Nephron progenitor cell (in vitro differentiated cells): Measurements from ENCODE around the gene WLS.

Experiments
- DNase-seq: peaks from one replicate; pipeline ENCODE4 v3.0.0; 2021
- H3K27ac Mint-ChIP-seq: 2 replicates; pipeline ENCODE4 v1.8.0; 2021; ENCODE audit warnings: mild to moderate bottlenecking, moderate library complexity, mixed read lengths
- H3K27me3 Mint-ChIP-seq: 2 replicates; pipeline ENCODE4 v1.8.0; 2021; ENCODE audit warnings: mild to moderate bottlenecking, low read depth, mixed read lengths; ENCODE audit not compliant: poor library complexity
- H3K36me3 Mint-ChIP-seq: 2 replicates; pipeline ENCODE4 v1.8.0; 2021; ENCODE audit warnings: low read depth, mixed read lengths
- H3K4me1 Mint-ChIP-seq: 2 replicates; pipeline ENCODE4 v1.8.0; 2021; ENCODE audit warnings: mixed read lengths
- H3K4me3 Mint-ChIP-seq: 2 replicates; pipeline ENCODE4 v1.8.0; 2021; ENCODE audit warnings: mild to moderate bottlenecking, moderate library complexity, mixed read lengths
- H3K9me3 Mint-ChIP-seq: 2 replicates; pipeline ENCODE4 v1.8.0; 2021; ENCODE audit warnings: mild to moderate bottlenecking, moderate library complexity, mixed read lengths
- TF ChIP-seq, protein P1 (sequence below): fragments of 200-600 bp; sonication (generic); IDR thresholded peaks from 2 replicates; pipeline ENCODE4 v1.5.0; 2021; ENCODE audit warnings: antibody characterized with exemption

WLS gene

DNA sequence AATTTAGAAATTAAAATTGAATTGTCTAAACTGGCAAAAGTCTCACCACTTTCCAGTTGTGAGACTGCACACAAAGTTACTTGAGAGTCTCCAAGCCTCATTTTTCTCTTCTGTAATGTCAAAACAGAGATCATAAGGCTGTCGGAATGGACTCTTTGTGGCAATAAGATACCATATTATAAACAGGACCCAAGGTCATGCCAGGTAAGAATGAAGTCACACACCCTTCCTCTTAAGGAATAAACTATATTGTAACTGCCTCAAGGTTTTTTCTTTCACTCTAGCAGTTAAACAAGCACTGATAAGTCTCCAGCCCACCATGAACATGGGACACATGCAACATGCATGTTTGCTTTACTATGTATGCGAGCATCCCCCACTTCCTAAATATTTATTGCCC, 131.8 kb downstream of the WLS start:
- Mint-ChIP-seq H3K27me3 (no peaks in the 10 kb centered on the region), H3K4me3 (no peak overlapping the region), H3K9me3 (no peaks in the 10 kb centered on the region), H3K4me1 (no peaks in the 10 kb centered on the region), H3K36me3 (peaks cover 15% of the 10 kb centered on the region), H3K27ac (no peak overlapping the region)
- DNase-seq = no peak
- TF ChIP-seq, protein P1, sequence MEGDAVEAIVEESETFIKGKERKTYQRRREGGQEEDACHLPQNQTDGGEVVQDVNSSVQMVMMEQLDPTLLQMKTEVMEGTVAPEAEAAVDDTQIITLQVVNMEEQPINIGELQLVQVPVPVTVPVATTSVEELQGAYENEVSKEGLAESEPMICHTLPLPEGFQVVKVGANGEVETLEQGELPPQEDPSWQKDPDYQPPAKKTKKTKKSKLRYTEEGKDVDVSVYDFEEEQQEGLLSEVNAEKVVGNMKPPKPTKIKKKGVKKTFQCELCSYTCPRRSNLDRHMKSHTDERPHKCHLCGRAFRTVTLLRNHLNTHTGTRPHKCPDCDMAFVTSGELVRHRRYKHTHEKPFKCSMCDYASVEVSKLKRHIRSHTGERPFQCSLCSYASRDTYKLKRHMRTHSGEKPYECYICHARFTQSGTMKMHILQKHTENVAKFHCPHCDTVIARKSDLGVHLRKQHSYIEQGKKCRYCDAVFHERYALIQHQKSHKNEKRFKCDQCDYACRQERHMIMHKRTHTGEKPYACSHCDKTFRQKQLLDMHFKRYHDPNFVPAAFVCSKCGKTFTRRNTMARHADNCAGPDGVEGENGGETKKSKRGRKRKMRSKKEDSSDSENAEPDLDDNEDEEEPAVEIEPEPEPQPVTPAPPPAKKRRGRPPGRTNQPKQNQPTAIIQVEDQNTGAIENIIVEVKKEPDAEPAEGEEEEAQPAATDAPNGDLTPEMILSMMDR = no peak

DNA sequence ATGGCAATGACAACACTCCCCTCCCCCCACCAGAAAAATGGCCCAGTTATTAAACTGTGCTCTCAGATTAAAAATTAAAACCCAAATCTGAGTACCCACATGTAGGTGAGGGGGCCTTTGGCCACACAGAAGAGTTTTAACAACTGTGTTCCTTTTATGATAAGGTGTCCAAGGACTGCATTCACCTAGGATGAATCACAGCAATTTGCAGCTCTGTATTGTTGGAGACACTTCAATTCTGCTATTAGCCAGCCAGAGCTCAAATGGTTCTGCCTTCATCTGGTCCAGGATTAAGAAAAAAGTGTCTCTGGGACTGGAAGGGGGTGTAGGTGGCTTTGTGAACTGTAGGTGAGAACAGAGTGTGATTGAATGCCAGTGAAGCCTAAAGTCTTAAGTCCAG, 138.6 kb downstream of the WLS start:
- no peak overlapping the region for H3K27ac Mint-ChIP-seq

GRCh38 chr1:68087184-68087583, 145.1 kb downstream of the WLS start:
- no peak for DNase-seq
- Mint-ChIP-seq H3K9me3 (peaks cover 31% of the 10 kb centered on the region), H3K27ac (no peak overlapping the region), H3K27me3 (no peaks in the 10 kb centered on the region), H3K36me3 (peaks cover 4% of the 10 kb centered on the region), H3K4me1 (no peaks in the 10 kb centered on the region), H3K4me3 (no peak overlapping the region)
- TF ChIP-seq, protein P1 = no peak

More for the DNA sequence above, 138.6 kb downstream of the WLS start:
- Mint-ChIP-seq H3K27me3 (no peaks in the 10 kb centered on the region), H3K9me3 (peaks cover 48% of the 10 kb centered on the region), H3K4me3 (no peak overlapping the region), H3K36me3 (peaks cover 38% of the 10 kb centered on the region), H3K4me1 (no peaks in the 10 kb centered on the region)
- DNase-seq = no peak
- TF ChIP-seq, protein P1 = no peak

DNA sequence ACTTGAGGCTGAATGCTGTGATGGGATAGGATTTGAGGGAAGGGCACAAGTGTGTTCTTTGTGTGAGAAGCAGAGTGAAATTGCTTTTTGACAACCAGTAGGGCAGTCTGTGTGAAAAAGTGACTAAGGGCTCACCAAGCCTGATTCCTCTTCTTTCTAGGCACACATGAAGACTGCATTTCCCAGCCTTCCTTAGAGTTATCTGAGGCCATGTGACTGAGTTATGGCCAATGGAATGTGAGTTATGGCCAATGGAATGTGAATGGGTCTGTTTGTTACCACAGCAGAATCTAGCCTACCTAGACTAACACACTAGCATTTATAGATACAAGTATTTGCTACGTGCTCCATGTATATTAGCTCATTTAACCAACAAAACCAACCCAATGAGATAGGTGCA, 146.6 kb downstream of the WLS start:
- Mint-ChIP-seq H3K4me1 (no peaks in the 10 kb centered on the region), H3K36me3 (no peaks in the 10 kb centered on the region), H3K9me3 (peaks cover 19% of the 10 kb centered on the region), H3K4me3 (no peak overlapping the region), H3K27ac (no peak overlapping the region), H3K27me3 (no peaks in the 10 kb centered on the region)
- DNase-seq = no peak
- TF ChIP-seq, protein P1 = no peak

GRCh38 chr1:68083686-68084085, 148.6 kb downstream of the WLS start:
- no peak for DNase-seq
- no peak overlapping the region for H3K4me3 Mint-ChIP-seq
- no peaks in the 10 kb centered on the region for H3K36me3 Mint-ChIP-seq
- H3K9me3 Mint-ChIP-seq = peaks cover under 1% of the 10 kb centered on the region
- TF ChIP-seq, protein P1 = no peak
- H3K27ac Mint-ChIP-seq = no peak overlapping the region
- no peaks in the 10 kb centered on the region for H3K4me1 Mint-ChIP-seq
- H3K27me3 Mint-ChIP-seq = no peaks in the 10 kb centered on the region

- Mint-ChIP-seq H3K9me3 (no peaks in the 10 kb centered on the region), H3K4me3 (no peak overlapping the region), H3K4me1 (no peaks in the 10 kb centered on the region), H3K36me3 (no peaks in the 10 kb centered on the region), H3K27ac (no peak overlapping the region), H3K27me3 (no peaks in the 10 kb centered on the region)
- TF ChIP-seq, protein P1 = no peak
- DNase-seq = no peak
Observed at GRCh38 chr1:68081775-68082283, 150.5 kb downstream of the WLS start.
